Left forelimb (tissue), 1 donor: ENCODE measurements around the gene ZNF223.

Experiments
- DNase-seq: peaks from one replicate; pipeline ENCODE4 v3.0.0-alpha.2; 2018; ENCODE audit warnings: low spot score

Gene ZNF223

DNA sequence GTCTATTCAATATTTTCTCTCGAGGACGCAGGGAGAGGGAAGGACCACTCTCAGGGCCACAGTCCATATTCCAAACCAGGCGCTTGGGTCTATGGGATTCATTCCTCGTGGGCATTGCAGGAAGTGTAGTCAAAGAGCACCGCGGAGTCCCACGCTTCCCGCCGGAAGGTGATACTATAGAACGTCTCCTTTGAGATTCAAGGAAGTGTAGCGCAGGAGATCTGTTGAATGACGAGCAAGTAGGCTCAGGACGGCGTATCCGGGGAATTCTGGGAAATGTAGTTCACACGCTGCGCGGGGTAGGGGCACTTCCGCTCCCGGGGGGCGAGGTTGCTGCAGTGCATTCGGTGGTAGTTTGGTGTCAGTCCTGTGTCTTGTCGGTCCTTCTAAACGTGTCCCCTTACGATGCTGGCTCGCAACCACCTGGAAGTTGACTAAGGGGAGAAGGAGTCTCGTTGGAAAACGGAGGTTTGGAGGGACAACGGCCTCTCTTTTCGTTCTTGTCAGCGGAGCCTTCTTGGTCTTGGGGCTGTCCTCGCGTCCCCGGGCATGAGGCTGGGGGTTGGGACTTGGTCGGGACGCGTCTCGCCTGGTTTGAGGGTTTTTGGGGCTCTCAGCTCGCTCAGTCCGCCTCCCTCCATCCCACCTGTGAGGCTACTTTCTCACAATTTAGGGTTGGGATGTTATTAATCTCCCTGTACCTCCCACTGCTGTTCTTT lies 20.1 kb downstream of the ZNF223 start, which contains the start of gene ZNF284:
TSS of gene ZNF284 (plus strand) at position 336 of the 719 bp plus-strand sequence. CDS start 4,231 bp downstream, outside the sequence.
- DNase-seq = peak; percentile 92

- DNase-seq = no peak
Measured at GRCh38 chr19:44072543-44073401, 20.9 kb downstream of the ZNF223 start.

- DNase-seq = no peak
Measured at GRCh38 chr19:44076325-44076724, 24.5 kb downstream of the ZNF223 start.

- DNase-seq = no peak
Measured at GRCh38 chr19:44092108-44092507, 40.3 kb downstream of the ZNF223 start.

GRCh38 chr19:44093931-44094765 lies 42.3 kb downstream of the ZNF223 start, which contains the start of gene ZNF224:
TSS of gene ZNF224 (plus strand) at chr19:44094361. CDS start at chr19:44097874, 3,513 bp downstream.
- peak; percentile 93 for DNase-seq

DNA sequence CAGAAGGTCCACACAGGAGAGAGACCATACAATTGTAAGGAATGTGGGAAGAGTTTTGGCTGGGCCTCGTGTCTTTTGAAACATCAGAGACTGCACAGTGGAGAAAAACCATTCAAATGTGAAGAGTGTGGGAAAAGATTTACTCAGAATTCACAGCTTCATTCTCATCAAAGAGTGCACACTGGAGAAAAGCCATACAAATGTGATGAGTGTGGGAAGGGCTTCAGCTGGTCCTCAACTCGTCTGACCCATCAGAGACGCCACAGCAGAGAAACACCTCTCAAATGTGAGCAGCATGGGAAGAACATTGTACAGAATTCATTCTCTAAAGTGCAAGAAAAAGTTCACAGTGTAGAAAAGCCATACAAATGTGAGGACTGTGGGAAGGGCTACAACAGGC lies 55.9 kb downstream of the ZNF223 start:
- no peak for DNase-seq

DNA sequence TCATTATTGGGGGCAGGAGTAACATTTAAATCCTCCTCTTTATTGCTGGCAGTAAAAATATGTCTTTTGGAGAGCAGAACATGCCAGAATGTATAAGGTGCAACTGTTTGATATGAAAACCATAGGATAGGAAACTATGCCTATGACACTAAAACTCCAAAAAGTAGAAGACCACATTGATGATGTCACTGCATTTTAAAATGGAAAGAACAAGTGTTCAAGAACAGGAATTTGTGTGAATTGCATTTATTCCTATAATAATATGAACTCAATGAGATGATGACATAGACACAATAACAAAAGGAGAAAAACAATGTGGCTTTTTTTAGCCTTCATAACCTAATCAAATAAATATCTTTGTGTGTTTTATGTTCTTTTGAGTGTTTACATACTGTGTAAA lies 57.6 kb downstream of the ZNF223 start:
- DNase-seq = no peak

- DNase-seq = no peak
Measured at GRCh38 chr19:44111910-44112463, 60.2 kb downstream of the ZNF223 start.

DNA sequence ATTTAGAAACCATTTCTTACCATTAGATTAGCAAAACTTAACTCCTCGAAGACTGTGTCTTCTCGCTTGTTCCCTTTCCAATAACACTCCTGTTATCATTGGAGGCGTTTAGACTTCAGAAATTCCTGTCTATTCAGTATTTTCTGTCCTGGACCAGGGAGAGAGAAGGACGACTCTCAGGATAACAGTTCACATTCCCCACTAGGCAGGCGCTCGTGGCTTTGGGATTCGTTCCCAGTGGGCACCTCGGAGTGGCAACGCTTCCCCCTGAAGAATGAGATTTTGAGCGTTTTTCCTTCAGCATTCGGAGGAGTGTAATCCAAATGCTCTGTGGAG lies 60.9 kb downstream of the ZNF223 start:
- DNase-seq = no peak

GRCh38 chr19:44113138-44113783 lies 61.4 kb downstream of the ZNF223 start, which contains the start of gene ZNF225:
TSS of gene ZNF225 (plus strand) at chr19:44113399. CDS start at chr19:44115828, 2,429 bp downstream.
- peak; percentile 93 for DNase-seq

GRCh38 chr19:44113784-44114390 lies 62.1 kb downstream of the ZNF223 start:
- no peak for DNase-seq
